ENCODE measurements around the gene TIMM17A. TPM values are rescaled to one million over a fixed set of nuclear protein-coding genes. Genes with fewer than 3 reads are reported as not detected.
"Not testable (repeated sequence)": the region's sequence is repeated elsewhere in the genome, so short reads cannot be mapped to it uniquely, and the experiment has no call there.

Gene TIMM17A
- total RNA-seq, 4 donors from 2014 or later = 37.8 to 40.9 (median 38.5) TPM

- 10 to 19% methylated on average over 1 to 3 of the region's 4 CpGs for WGBS, 2 donors (ENCODE audit: low coverage in 1 of 2)
- ATAC-seq = no peak
- H3K36me3 ChIP-seq = peaks cover 0 to 48% of the 10 kb centered on the region in 2 donors
- H3K27ac ChIP-seq = peak overlapping the region; percentile 79 to 99 (median 94)
- H3K4me1 ChIP-seq = peaks cover 0 to 75% (median 10%) of the 10 kb centered on the region in 3 donors
- H3K27me3 ChIP-seq = no peaks in the 10 kb centered on the region
- H3K4me3 ChIP-seq = peak overlapping the region; percentile 67 to 98
- H3K9me3 ChIP-seq = no peaks in the 10 kb centered on the region
- peak; percentile 2 for TF ChIP-seq POLR2AphosphoS5 (IDR thresholded peaks at IDR 0.05)
- TF ChIP-seq CTCF (IDR thresholded peaks at IDR 0.05) = no peak
These were observed 16.2 kb upstream of the TIMM17A start for GRCh38 chr1:201939148-201939547.

- Histone ChIP-seq H3K27me3 (no peaks in the 10 kb centered on the region), H3K9me3 (no peaks in the 10 kb centered on the region), H3K36me3 (peaks cover 0 to 48% of the 10 kb centered on the region in 2 donors), H3K4me3 (peak overlapping the region; percentile 67 to 98), H3K4me1 (peaks cover 0 to 71% (median 10%) of the 10 kb centered on the region in 3 donors), H3K27ac (peak overlapping the region; percentile 79 to 99 (median 94))
- TF ChIP-seq POLR2AphosphoS5 (IDR thresholded peaks at IDR 0.05) (no peak), CTCF (IDR thresholded peaks at IDR 0.05) (no peak), EP300 (IDR thresholded peaks at IDR 0.05) (no peak), POLR2A (IDR thresholded peaks at IDR 0.05) (no peak)
- ATAC-seq = no peak
- WGBS, 2 donors (ENCODE audit: low coverage in 1 of 2) = 19 to 20% methylated on average over 1 to 5 of the region's 5 CpGs
These were observed 15.7 kb upstream of the TIMM17A start for GRCh38 chr1:201939574-201939973.

DNA sequence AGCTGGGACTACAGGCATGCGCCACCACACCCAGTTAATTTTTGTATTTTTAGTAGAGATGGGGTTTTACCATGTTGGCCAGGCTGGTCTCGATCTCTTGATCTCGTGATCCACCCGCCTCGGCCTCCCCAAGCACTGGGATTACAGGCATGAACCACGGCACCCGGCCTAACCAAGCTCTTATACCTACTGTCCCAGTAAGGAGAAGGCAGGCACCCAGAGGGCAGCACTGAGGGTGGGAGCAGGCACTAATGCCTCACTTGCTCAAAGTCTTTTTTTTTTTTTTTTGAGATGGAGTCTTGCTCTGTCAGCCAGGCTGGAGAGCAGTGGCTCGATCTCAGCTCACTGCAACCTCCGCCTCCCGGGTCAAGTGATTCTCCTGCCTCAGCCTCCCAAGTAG is 15.0 kb upstream of the TIMM17A start:
- ATAC-seq, H3K9me3 ChIP-seq, H3K27me3 ChIP-seq: not testable (repeated sequence)
- Histone ChIP-seq H3K4me3 (peak overlapping the region; percentile 67 to 98), H3K4me1 (peaks cover 0 to 64% (median 10%) of the 10 kb centered on the region in 3 donors), H3K36me3 (peaks cover 0 to 48% of the 10 kb centered on the region in 2 donors), H3K27ac (peak overlapping the region; percentile 79 to 99 (median 94))
- TF ChIP-seq POLR2AphosphoS5 (IDR thresholded peaks at IDR 0.05) = peak; percentile 21
- 32 to 45% methylated on average over 2 to 3 of the region's 10 CpGs for WGBS, 2 donors (ENCODE audit: low coverage in 1 of 2)

GRCh38 chr1:201941420-201942128 is 13.7 kb upstream of the TIMM17A start:
- peak; percentile 26 for TF ChIP-seq POLR2AphosphoS5 (IDR thresholded peaks at IDR 0.05)
- TF ChIP-seq CTCF (IDR thresholded peaks at IDR 0.05) = no peak
- TF ChIP-seq POLR2A (IDR thresholded peaks at IDR 0.05) = peak in 1 of 2 donors; percentile 9
- TF ChIP-seq EP300 (IDR thresholded peaks at IDR 0.05) = no peak
- Histone ChIP-seq H3K4me1 (peaks cover 0 to 51% (median 7%) of the 10 kb centered on the region in 3 donors), H3K4me3 (peak overlapping the region; percentile 67 to 98), H3K9me3 (no peaks in the 10 kb centered on the region), H3K36me3 (peaks cover 0 to 37% of the 10 kb centered on the region in 2 donors), H3K27ac (peak overlapping the region; percentile 82 to 99 (median 94)), H3K27me3 (no peaks in the 10 kb centered on the region)
- WGBS, 2 donors (ENCODE audit: low coverage in 1 of 2) = 31 to 55% methylated on average over 2 to 3 of the region's 18 CpGs
- ATAC-seq = no peak

- peak overlapping the region; percentile 82 to 99 (median 94) for H3K27ac ChIP-seq
- no peaks in the 10 kb centered on the region for H3K9me3 ChIP-seq
- WGBS, 2 donors (ENCODE audit: low coverage in 1 of 2) = 33% methylated on average over 1 of the region's 1 CpG; no CpG with 5 or more reads in 1 of the 2 donors
- H3K36me3 ChIP-seq = peaks cover 0 to 31% of the 10 kb centered on the region in 2 donors
- H3K4me1 ChIP-seq = peaks cover 0 to 46% (median 3%) of the 10 kb centered on the region in 3 donors
- TF ChIP-seq POLR2AphosphoS5 (IDR thresholded peaks at IDR 0.05) (peak; percentile 19), POLR2A (IDR thresholded peaks at IDR 0.05) (no peak)
- H3K27me3 ChIP-seq = no peaks in the 10 kb centered on the region
- peak overlapping the region; percentile 67 to 98 for H3K4me3 ChIP-seq
- ATAC-seq = no peak
These were observed 13.2 kb upstream of the TIMM17A start for GRCh38 chr1:201942129-201942495.

DNA sequence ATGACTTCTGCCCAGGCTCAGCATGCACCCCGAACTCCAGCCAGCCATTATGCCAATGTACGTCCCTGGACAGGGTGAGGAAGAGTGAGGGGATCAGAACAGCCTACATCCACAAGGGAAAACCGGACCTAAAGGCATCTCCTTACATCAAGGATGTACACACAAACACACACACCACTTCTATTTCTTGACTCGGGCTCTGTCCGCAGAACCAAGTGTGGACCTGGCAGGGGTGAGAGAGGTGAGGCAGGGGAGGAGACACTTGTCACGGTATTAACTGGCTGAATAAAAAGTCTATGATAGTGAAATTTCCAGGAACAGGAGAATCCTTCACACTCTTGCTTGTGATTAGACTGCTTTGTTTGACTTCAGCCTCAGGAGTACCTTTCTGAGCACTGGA is 11.3 kb upstream of the TIMM17A start:
- peak overlapping the region; percentile 92 to 99 (median 95) for H3K27ac ChIP-seq
- peaks cover 0 to 46% (median 0%) of the 10 kb centered on the region in 3 donors for H3K4me1 ChIP-seq
- peaks cover 0 to 26% of the 10 kb centered on the region in 2 donors for H3K36me3 ChIP-seq
- no peak for ATAC-seq
- no peaks in the 10 kb centered on the region for H3K9me3 ChIP-seq
- H3K27me3 ChIP-seq = no peaks in the 10 kb centered on the region
- peak; percentile 16 to 17 for TF ChIP-seq POLR2A (IDR thresholded peaks at IDR 0.05)
- TF ChIP-seq EP300 (IDR thresholded peaks at IDR 0.05) = no peak
- TF ChIP-seq POLR2AphosphoS5 (IDR thresholded peaks at IDR 0.05) = peak; percentile 59
- no peak for TF ChIP-seq CTCF (IDR thresholded peaks at IDR 0.05)
- WGBS, 2 donors (ENCODE audit: low coverage in 1 of 2) = 20 to 47% methylated on average over 2 to 6 of the region's 6 CpGs
- peak overlapping the region; percentile 67 to 98 for H3K4me3 ChIP-seq
